ENCODE data around the gene DARS2.
"Not testable (repeated sequence)": the region's sequence is repeated elsewhere in the genome, so short reads cannot be mapped to it uniquely, and the experiment has no call there.

The DARS2 gene

DNA sequence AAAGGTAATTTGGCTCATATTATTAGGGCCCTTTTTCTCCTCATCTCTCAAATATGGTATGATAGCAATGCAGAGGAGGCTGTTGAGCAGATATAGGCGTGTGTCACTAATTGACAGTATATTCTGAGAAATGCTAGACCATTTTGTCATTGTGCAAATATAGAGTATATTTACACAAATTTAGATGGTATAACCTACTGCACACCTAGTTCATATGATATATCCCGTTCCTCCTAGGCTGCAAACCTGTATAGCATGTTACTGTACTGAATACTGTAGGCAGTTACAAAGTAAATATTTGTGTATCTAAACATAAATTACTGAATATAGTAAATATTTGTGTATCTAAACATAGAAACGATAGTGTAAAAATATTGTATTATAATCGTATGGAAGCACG, 52.3 kb downstream of the DARS2 start:
- TF ChIP-seq, protein P1, sequence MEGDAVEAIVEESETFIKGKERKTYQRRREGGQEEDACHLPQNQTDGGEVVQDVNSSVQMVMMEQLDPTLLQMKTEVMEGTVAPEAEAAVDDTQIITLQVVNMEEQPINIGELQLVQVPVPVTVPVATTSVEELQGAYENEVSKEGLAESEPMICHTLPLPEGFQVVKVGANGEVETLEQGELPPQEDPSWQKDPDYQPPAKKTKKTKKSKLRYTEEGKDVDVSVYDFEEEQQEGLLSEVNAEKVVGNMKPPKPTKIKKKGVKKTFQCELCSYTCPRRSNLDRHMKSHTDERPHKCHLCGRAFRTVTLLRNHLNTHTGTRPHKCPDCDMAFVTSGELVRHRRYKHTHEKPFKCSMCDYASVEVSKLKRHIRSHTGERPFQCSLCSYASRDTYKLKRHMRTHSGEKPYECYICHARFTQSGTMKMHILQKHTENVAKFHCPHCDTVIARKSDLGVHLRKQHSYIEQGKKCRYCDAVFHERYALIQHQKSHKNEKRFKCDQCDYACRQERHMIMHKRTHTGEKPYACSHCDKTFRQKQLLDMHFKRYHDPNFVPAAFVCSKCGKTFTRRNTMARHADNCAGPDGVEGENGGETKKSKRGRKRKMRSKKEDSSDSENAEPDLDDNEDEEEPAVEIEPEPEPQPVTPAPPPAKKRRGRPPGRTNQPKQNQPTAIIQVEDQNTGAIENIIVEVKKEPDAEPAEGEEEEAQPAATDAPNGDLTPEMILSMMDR (IDR thresholded peaks at IDR 0.05; ENCODE audit: borderline replicate concordance, insufficient read depth, low read depth, low read length): no peak
- no peak overlapping the region for H3K4me3 ChIP-seq (ENCODE audit: low read depth, low read length)

DNA sequence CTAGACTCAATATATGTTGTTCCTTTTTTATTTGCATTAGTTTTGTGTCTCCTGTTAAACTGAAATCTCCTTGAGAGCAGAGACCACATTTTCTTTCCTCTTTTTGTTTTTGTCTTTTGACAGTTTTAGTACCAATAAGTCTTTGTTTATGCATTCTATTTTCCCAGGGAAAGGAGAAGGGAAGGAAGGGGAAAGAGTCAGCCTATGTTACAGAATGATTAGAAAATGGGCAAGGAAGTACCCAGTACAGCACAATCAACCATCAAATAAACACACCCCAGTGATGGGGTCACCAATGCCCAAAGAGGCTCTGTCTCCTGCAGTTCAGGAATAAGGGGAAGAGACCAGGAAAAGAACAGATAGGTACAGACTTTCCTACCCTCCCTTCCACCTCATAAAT, 53.8 kb downstream of the DARS2 start:
- H3K4me3 ChIP-seq (ENCODE audit: low read depth, low read length): no peak overlapping the region
- TF ChIP-seq, protein P1 (IDR thresholded peaks at IDR 0.05; ENCODE audit: borderline replicate concordance, insufficient read depth, low read depth, low read length): no peak

DNA sequence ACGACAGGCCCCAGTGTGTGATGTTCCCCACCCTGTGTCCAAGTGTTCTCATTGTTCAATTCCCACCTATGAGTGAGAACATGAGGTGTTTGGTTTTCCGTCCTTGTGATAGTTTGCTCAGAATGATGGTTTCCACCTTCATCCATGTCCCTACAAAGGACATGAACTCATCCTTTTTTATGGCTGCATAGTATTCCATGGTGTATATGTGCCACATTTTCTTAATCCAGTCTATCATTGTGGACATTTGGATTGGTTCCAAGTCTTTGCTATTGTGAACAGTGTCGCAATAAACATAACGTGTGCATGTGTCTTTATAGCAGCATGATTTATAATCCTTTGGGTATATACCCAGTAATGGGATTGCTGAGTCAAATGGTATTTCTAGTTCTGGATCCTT, 56.6 kb downstream of the DARS2 start:
- not testable (repeated sequence) for H3K4me3 ChIP-seq (ENCODE audit: low read depth, low read length)

DNA sequence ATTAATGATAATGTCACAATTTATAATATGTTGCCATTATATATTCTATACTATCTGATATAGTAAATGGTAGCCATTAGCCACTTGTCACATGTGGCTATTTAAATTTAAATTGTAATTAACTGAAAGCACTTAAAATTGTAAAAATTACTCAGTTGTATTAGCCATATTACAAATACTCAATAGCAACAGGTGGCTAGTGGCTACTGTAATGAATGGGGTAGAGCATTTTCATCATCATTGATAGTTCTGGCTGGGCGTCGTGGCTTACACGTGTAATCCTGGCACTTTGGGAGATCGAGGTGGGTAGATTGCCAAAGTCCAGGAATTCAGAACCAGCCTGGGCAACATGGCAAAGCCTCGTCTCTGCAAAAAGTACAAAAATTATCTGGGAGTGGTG, 60.2 kb downstream of the DARS2 start:
- TF ChIP-seq, protein P1 (IDR thresholded peaks at IDR 0.05; ENCODE audit: borderline replicate concordance, insufficient read depth, low read depth, low read length): no peak
- H3K4me3 ChIP-seq (ENCODE audit: low read depth, low read length): no peak overlapping the region

DNA sequence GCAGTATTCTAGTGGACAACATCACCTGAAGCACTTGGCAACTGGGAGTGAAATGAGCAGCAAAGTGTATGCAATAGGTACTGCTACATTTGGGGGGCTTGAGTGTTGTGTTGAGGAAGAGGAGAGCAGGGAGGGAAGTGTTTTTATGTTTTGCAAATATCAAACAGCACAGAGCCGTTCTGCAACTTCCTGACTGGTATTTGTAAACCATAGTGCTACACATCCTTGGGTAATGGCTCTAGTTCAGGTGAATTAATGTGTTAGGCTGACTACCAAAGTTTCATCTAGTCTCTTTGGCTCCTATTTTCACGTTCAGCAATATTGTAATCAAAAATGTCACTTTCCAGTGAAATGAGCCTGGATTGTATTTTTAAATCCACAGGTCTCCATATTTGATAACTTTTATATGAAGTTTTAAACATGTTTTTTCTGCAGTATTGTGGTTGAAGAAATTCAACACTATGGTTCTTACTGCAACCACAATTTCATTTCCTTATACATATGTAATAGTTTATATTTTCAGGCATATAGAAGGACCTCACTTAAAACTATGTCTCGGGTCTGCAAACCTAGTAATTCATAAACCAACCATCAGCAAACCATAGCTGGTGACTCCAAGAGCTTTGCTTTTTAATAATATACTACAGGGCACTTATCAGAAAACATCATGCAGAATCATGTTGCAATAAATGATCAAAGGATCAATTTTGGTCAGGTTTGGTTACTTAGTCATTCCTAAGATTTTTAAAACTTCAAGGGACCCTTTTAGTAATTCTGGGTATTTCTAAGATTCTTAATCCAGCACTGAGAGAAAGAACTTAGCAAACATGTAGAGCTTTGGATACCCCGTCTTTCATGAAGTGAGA, 62.5 kb downstream of the DARS2 start:
- H3K4me3 ChIP-seq (ENCODE audit: low read depth, low read length): no peak overlapping the region
- TF ChIP-seq, protein P1 (IDR thresholded peaks at IDR 0.05; ENCODE audit: borderline replicate concordance, insufficient read depth, low read depth, low read length): no peak

DNA sequence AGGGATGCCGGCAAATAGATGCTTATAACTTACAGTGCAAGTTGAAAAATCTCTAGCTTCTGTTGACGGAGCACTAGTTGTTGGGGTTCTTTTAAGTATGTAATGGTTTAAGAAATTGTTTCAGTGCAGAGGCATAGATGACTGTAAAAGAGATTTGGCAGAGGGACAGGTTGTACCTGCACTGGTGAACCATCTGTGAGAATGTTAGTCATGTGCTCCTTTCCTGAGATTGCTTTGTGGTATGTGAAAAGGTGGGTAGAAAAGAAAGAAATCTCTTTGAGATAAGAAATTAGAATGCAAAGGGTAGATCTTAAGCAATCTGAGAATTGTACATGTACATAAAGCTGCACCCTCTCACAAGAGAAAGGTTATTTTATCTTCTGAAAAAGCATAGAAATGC, 63.2 kb downstream of the DARS2 start:
- H3K4me3 ChIP-seq (ENCODE audit: low read depth, low read length): no peak overlapping the region
- TF ChIP-seq, protein P1 (IDR thresholded peaks at IDR 0.05; ENCODE audit: borderline replicate concordance, insufficient read depth, low read depth, low read length): no peak

DNA sequence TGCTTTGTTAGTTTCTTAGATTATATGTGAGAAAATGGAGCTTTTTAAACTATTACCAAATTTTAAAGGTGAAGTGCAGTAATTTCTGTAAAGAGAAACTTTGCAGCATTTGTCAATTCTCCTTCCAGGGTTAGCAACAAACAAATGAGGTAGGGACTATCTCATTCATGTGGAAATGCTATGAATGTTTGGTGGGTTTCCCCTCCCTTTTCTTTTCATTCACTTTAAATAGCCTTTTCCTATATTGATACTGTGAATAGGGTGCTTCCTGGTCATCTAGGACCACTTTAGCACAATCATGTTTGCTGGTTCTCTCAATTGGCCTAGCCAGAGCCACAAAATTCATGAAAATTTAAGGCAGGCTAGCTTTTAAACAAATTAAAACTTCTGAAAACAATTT, 64.3 kb downstream of the DARS2 start:
- H3K4me3 ChIP-seq (ENCODE audit: low read depth, low read length): no peak overlapping the region
- TF ChIP-seq, protein P1 (IDR thresholded peaks at IDR 0.05; ENCODE audit: borderline replicate concordance, insufficient read depth, low read depth, low read length): no peak

Measured in GM12875 (cell line).